ENCODE data around the gene ZFAND3. TPM values are rescaled to one million over a fixed set of nuclear protein-coding genes. Genes with fewer than 3 reads are reported as not detected.

The ZFAND3 gene
- total RNA-seq, 1 experiment from 2014 or later, result 22.2 TPM

GRCh38 chr6:37827603-37828265 is 8.2 kb downstream of the ZFAND3 start:
- intact Hi-C loops (cut with micrococcal nuclease), result no loop called here
- H4K20me1 ChIP-seq (ENCODE audit: low read length), result peaks cover 45% of the 10 kb centered on the region

DNA sequence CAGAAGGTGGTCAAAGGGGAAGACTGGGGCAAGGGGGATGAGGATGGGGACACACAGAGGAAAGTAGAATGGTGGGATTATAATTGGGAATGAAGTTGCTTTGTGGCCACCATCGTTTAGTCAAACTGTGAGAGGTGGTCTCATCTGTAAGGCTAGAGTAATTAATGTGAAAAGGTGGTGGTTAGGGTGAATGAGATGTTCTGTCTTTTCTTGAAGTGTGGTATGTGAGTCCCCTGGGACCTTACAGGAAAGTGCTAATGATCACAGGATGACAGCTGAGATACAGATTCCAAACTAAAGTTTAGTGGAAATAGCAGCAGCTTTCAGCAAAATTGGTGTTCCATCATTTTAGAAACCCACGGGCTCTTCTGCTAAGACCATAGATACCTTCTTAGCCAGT is 10.7 kb downstream of the ZFAND3 start:
- Histone ChIP-seq H3K9me3 (ENCODE audit: low read length) (no peaks in the 10 kb centered on the region), H3K36me3 (ENCODE audit: low read depth, low read length) (0 out of 2 replicates have a peak, but pooled peaks cover 5% of the 10 kb centered on the region), H3K4me2 (ENCODE audit: low read length) (no peak overlapping the region), H3K4me3 (ENCODE audit: low read length) (no peak overlapping the region), H3K9ac (ENCODE audit: low read length) (no peak overlapping the region), H3K79me2 (ENCODE audit: low read length) (peaks cover 100% of the 10 kb centered on the region), H4K20me1 (ENCODE audit: low read length) (peaks cover 27% of the 10 kb centered on the region), H3K4me1 (ENCODE audit: insufficient read depth, low read length) (no peaks in the 10 kb centered on the region), H3K27ac (ENCODE audit: low read length) (no peak overlapping the region), H2AFZ (ENCODE audit: low read length) (no peak overlapping the region), H3F3A (ENCODE audit: low read length, unreplicated experiment) (no peaks in the 10 kb centered on the region), H3K27me3 (ENCODE audit: low read length) (no peaks in the 10 kb centered on the region), H3K9me2 (replicated peaks; ENCODE audit: low read length) (no peaks in the 10 kb centered on the region)
- ATAC-seq (no peak), DNase-seq (no peak)
- ChIA-PET CTCF (no interaction called here), POLR2A (ENCODE audit: unreplicated experiment) (no interaction called here)
- intact Hi-C loops (cut with micrococcal nuclease), result no loop called here
- BruUV-seq (replicated peaks), result no TSS peak
- TF ChIP-seq EZH2 (IDR thresholded peaks at IDR 0.05; ENCODE audit: low read length, unreplicated experiment), result no peak
- no peak for TF ChIP-seq CTCF (conservative IDR thresholded peaks at IDR 0.05; ENCODE audit: low read depth, low read length)
- TF ChIP-seq EZH2phosphoT487 (IDR thresholded peaks at IDR 0.05; ENCODE audit: borderline replicate concordance, low read length), result no peak

More at GRCh38 chr6:37827603-37828265, 8.2 kb downstream of the ZFAND3 start:
- POLR2A ChIA-PET (ENCODE audit: unreplicated experiment), result no interaction called here
- Histone ChIP-seq H3K79me2 (ENCODE audit: low read length) (peaks cover 100% of the 10 kb centered on the region), H3K27me3 (ENCODE audit: low read length) (no peaks in the 10 kb centered on the region), H3K27ac (ENCODE audit: low read length) (no peak overlapping the region), H3K9ac (ENCODE audit: low read length) (no peak overlapping the region), H3K36me3 (ENCODE audit: low read depth, low read length) (no peaks in the 10 kb centered on the region), H3F3A (ENCODE audit: low read length, unreplicated experiment) (no peaks in the 10 kb centered on the region), H3K4me1 (ENCODE audit: insufficient read depth, low read length) (peaks cover 7% of the 10 kb centered on the region), H3K9me2 (replicated peaks; ENCODE audit: low read length) (no peaks in the 10 kb centered on the region), H3K4me3 (ENCODE audit: low read length) (no peak overlapping the region), H3K4me2 (ENCODE audit: low read length) (no peak overlapping the region), H2AFZ (ENCODE audit: low read length) (no peak overlapping the region), H3K9me3 (ENCODE audit: low read length) (no peaks in the 10 kb centered on the region)
- CTCF ChIA-PET, result no interaction called here
- no peak for TF ChIP-seq EZH2phosphoT487 (IDR thresholded peaks at IDR 0.05; ENCODE audit: borderline replicate concordance, low read length)
- no peak for TF ChIP-seq EZH2 (IDR thresholded peaks at IDR 0.05; ENCODE audit: low read length, unreplicated experiment)
- no peak for TF ChIP-seq CTCF (conservative IDR thresholded peaks at IDR 0.05; ENCODE audit: low read depth, low read length)
- DNase-seq (no peak), ATAC-seq (no peak)
- BruUV-seq (replicated peaks), result no TSS peak

GRCh38 chr6:37831457-37831856 is 11.9 kb downstream of the ZFAND3 start:
- H3K4me1 ChIP-seq (ENCODE audit: insufficient read depth, low read length), result no peaks in the 10 kb centered on the region
- peaks cover 30% of the 10 kb centered on the region for H4K20me1 ChIP-seq (ENCODE audit: low read length)
- no peak overlapping the region for H3K4me3 ChIP-seq (ENCODE audit: low read length)
- H3K36me3 ChIP-seq (ENCODE audit: low read depth, low read length), result 0 out of 2 replicates have a peak, but pooled peaks cover 5% of the 10 kb centered on the region
- H2AFZ ChIP-seq (ENCODE audit: low read length), result no peak overlapping the region
- H3K9me2 ChIP-seq (replicated peaks; ENCODE audit: low read length), result no peaks in the 10 kb centered on the region
- no peak for TF ChIP-seq EZH2phosphoT487 (IDR thresholded peaks at IDR 0.05; ENCODE audit: borderline replicate concordance, low read length)
- no peak for TF ChIP-seq CTCF (conservative IDR thresholded peaks at IDR 0.05; ENCODE audit: low read depth, low read length)
- TF ChIP-seq EZH2 (IDR thresholded peaks at IDR 0.05; ENCODE audit: low read length, unreplicated experiment), result no peak
- H3K27me3 ChIP-seq (ENCODE audit: low read length), result no peaks in the 10 kb centered on the region
- no TSS peak for BruUV-seq (replicated peaks)
- H3K27ac ChIP-seq (ENCODE audit: low read length), result no peak overlapping the region
- H3K79me2 ChIP-seq (ENCODE audit: low read length), result peaks cover 100% of the 10 kb centered on the region
- no peak overlapping the region for H3K4me2 ChIP-seq (ENCODE audit: low read length)
- ATAC-seq, result no peak
- intact Hi-C loops (cut with micrococcal nuclease), result no loop called here
- no peaks in the 10 kb centered on the region for H3K9me3 ChIP-seq (ENCODE audit: low read length)
- ChIA-PET CTCF (no interaction called here), POLR2A (ENCODE audit: unreplicated experiment) (no interaction called here)
- H3K9ac ChIP-seq (ENCODE audit: low read length), result no peak overlapping the region
- DNase-seq, result no peak
- H3F3A ChIP-seq (ENCODE audit: low read length, unreplicated experiment), result no peaks in the 10 kb centered on the region

All from PC-3 (cell line).